Endothelial cell of umbilical vein (primary cell): ENCODE data around the gene ZNF678. TPM values are rescaled to one million over a fixed set of nuclear protein-coding genes. Genes with fewer than 3 reads are reported as not detected.

Experiments used
- BruUV-seq: library from RNA; stranded (reverse); fragments of 400-500 nt; replicated peaks from 2 replicates; lab custom pipeline; 2021; lab: Mats Ljungman, UMichigan
- CTCF ChIA-PET: fragments of 300-600, 350-600 bp; sonication (Branson Sonifier 250); formaldehyde crosslinking; loops from one replicate; lab custom pipeline; 2021; ENCODE audit warnings: antibody characterized with exemption, inconsistent platforms; lab: Charles Lee
- POLR2A ChIA-PET: fragments of 300-600, 350-600 bp; sonication (Branson Sonifier 250); formaldehyde crosslinking; loops from one replicate; lab custom pipeline; 2021; ENCODE audit warnings: antibody characterized with exemption, inconsistent platforms; lab: Charles Lee
- DNase-seq: peaks from one replicate; pipeline ENCODE4 v3.0.0-alpha.2; 2011; ENCODE audit warnings: low read depth, low spot score
- FAIRE-seq: peaks from 2 replicates; lab custom pipeline; 2011; peaks lifted over from hg19 to GRCh38; lab: Jason Lieb, UNC
- H2AFZ ChIP-seq: 2 replicates; pipeline ENCODE4 v1.6.0; 2012; ENCODE audit warnings: low read depth, low read length, control low read depth, inconsistent platforms
- H3K27ac ChIP-seq: 2 replicates; pipeline ENCODE4 v1.5.1; 2011; ENCODE audit warnings: low read depth, mild to moderate bottlenecking, control low read depth, low read length, moderate library complexity; ENCODE audit not compliant: insufficient read depth
- H3K27me3 ChIP-seq, 2 experiments: 2 replicates each; pipeline versions ENCODE4 v1.6.0 to v1.6.1; 2011; ENCODE audit warnings: low read length in 2 of 2, mixed read lengths in 1 of 2; ENCODE audit not compliant: control insufficient read depth in 2 of 2, insufficient read depth in 2 of 2
- H3K36me3 ChIP-seq, 2 experiments: 2 replicates in 1 of 2; 3 replicates in 1 of 2; pipeline ENCODE4 v1.5.1; 2011; ENCODE audit warnings: low read length in 2 of 2, mild to moderate bottlenecking in 1 of 2, moderate library complexity in 1 of 2; ENCODE audit not compliant: control insufficient read depth in 2 of 2, insufficient read depth in 2 of 2; ENCODE audit errors: extremely low read depth in 1 of 2
- H3K4me1 ChIP-seq: 3 replicates; pipeline ENCODE4 v1.5.1; 2011; ENCODE audit warnings: mild to moderate bottlenecking, low read length; ENCODE audit not compliant: control insufficient read depth, insufficient read depth; ENCODE audit errors: extremely low read depth
- H3K4me2 ChIP-seq: 2 replicates; pipeline ENCODE4 v1.6.1; 2011; ENCODE audit warnings: low read length, control low read depth, mixed read lengths; ENCODE audit not compliant: insufficient read depth
- H3K4me3 ChIP-seq, 3 experiments: fragments of 200-600 bp in 1 of 3; sonication (generic), shearing (Covaris generic) in 1 of 3; replicated peaks in 1 of 3; 2 replicates each; pipeline ENCODE4 v1.5.1; 2011 to 2016; ENCODE audit warnings: control low read depth in 3 of 3, low read length in 3 of 3, mild to moderate bottlenecking in 2 of 3, inconsistent platforms in 1 of 3, low read depth in 1 of 3, moderate library complexity in 1 of 3; ENCODE audit not compliant: insufficient read depth in 1 of 3
- H3K79me2 ChIP-seq: 2 replicates; pipeline ENCODE4 v1.6.0; 2012; ENCODE audit warnings: low read length, inconsistent platforms; ENCODE audit not compliant: control insufficient read depth, insufficient read depth
- H3K9ac ChIP-seq: replicated peaks from 2 replicates; pipeline ENCODE3; 2011; ENCODE audit warnings: low read length, control low read depth; ENCODE audit not compliant: insufficient read depth; ENCODE audit errors: extremely low read depth
- H3K9me1 ChIP-seq: replicated peaks from 3 replicates; pipeline ENCODE4 v1.6.0; 2011; ENCODE audit warnings: mild to moderate bottlenecking, low read length; ENCODE audit not compliant: control insufficient read depth, insufficient read depth; ENCODE audit errors: extremely low read depth
- H3K9me3 ChIP-seq: replicated peaks from 2 replicates; pipeline ENCODE4 v1.5.1; 2012; ENCODE audit warnings: low read length, inconsistent platforms; ENCODE audit not compliant: control insufficient read depth, insufficient read depth
- H4K20me1 ChIP-seq: replicated peaks from 2 replicates; pipeline ENCODE3; 2011; ENCODE audit warnings: mild to moderate bottlenecking, low read length; ENCODE audit not compliant: control insufficient read depth, insufficient read depth; ENCODE audit errors: extremely low read depth
- CTCF ChIP-seq, 2 donors: IDR thresholded peaks; 1 replicate in 1 of 2; 2 replicates in 1 of 2; pipeline ENCODE4 v1.5.1; 2011; ENCODE audit warnings: low read length in 2 of 2, mild to moderate bottlenecking in 2 of 2, moderate library complexity in 2 of 2, control low read depth in 1 of 2, inconsistent platforms in 1 of 2, low read depth in 1 of 2; ENCODE audit not compliant: insufficient read depth in 1 of 2; ENCODE audit errors: extremely low read depth in 1 of 2
- EZH2 ChIP-seq: IDR thresholded peaks from 2 replicates; pipeline ENCODE4 v1.6.1; 2012; ENCODE audit warnings: borderline replicate concordance, low read depth, mild to moderate bottlenecking, moderate library complexity, low read length, inconsistent platforms; ENCODE audit not compliant: severe bottlenecking
- FOS ChIP-seq: IDR thresholded peaks from 2 replicates; pipeline ENCODE4 v1.6.1; 2011; ENCODE audit warnings: mild to moderate bottlenecking, low read length, moderate library complexity, borderline replicate concordance; ENCODE audit not compliant: insufficient read depth
- GATA2 ChIP-seq: IDR thresholded peaks from 2 replicates; pipeline ENCODE4 v1.7.0; 2011; ENCODE audit warnings: low read depth, mild to moderate bottlenecking, moderate library complexity, mixed read lengths, low read length; ENCODE audit not compliant: insufficient read length, insufficient read depth
- JUN ChIP-seq: IDR thresholded peaks from 2 replicates; pipeline ENCODE4 v1.6.1; 2011; ENCODE audit warnings: borderline replicate concordance, low read depth; ENCODE audit not compliant: insufficient read length, insufficient read depth
- MAX ChIP-seq: IDR thresholded peaks from 2 replicates; pipeline ENCODE4 v1.6.1; 2011; ENCODE audit not compliant: insufficient read depth, insufficient read length
- MYC ChIP-seq: IDR thresholded peaks from one replicate; pipeline ENCODE4 v1.6.1; 2011; ENCODE audit warnings: mild to moderate bottlenecking, low read depth, low read length
- POLR2A ChIP-seq: IDR thresholded peaks from 2 replicates; pipeline ENCODE4 v1.6.1; 2012; ENCODE audit warnings: low read depth, mild to moderate bottlenecking, control low read depth, low read length
- POLR2AphosphoS5 ChIP-seq: IDR thresholded peaks from 2 replicates; pipeline ENCODE4 v1.6.1; 2012; ENCODE audit warnings: low read depth, mild to moderate bottlenecking, control low read depth, low read length, moderate library complexity; ENCODE audit not compliant: insufficient read depth
- dilution Hi-C: fragments of 300-500 bp; cut with MboI; formaldehyde crosslinking; loops from one replicate; pipeline ENCODE4 v1.15.0; 2019; ENCODE audit warnings: low sequenced_read_pairs; ENCODE audit not compliant: extremely low pct_ligation_motif_present
- intact Hi-C: fragments of 100-400 bp; cut with micrococcal nuclease; formaldehyde crosslinking; loops from one replicate; pipeline ENCODE4 v1.10.0; 2022
- polyA plus RNA-seq, 4 experiments: library from polyadenylated mRNA; depleted of rRNA in 3 of 4; stranded (reverse) in 3 of 4; unstranded in 1 of 4; fragments of >200 nt; gene quantifications; 2 replicates each; pipeline versions ENCODE4 v1.2.1 to v1.2.3, GENCODE V29; 2011 to 2012; ENCODE audit warnings: missing spikeins in 1 of 4
- total RNA-seq: library from RNA; stranded (reverse); gene quantifications from 2 replicates; pipeline ENCODE4 v1.2.3, GENCODE V29; 2021

Gene ZNF678
- total and polyA plus RNA-seq, 2 donors (not counting 3 experiments of a cell fraction or from before 2014, with no cell fraction given), result 2.1 to 7.7 TPM

- Histone ChIP-seq H3K9me3 (no peaks in the 10 kb centered on the region), H3K9ac (no peak overlapping the region), H3K36me3 (no peaks in the 10 kb centered on the region), H3K27ac (no peak overlapping the region), H3K79me2 (peaks cover 68% of the 10 kb centered on the region), H3K4me2 (no peak overlapping the region), H4K20me1 (peaks cover 2% of the 10 kb centered on the region), H3K27me3 (no peaks in the 10 kb centered on the region), H2AFZ (no peak overlapping the region), H3K9me1 (no peaks in the 10 kb centered on the region), H3K4me1 (no peaks in the 10 kb centered on the region), H3K4me3 (no peak overlapping the region)
- ChIA-PET POLR2A (no interaction called here), CTCF (no interaction called here)
- FAIRE-seq (no peak), DNase-seq (no peak)
- intact Hi-C loops (no loop called here), dilution Hi-C loops (no loop called here)
- no TSS peak for BruUV-seq
- TF ChIP-seq CTCF (IDR thresholded peaks at IDR 0.05; ENCODE audit: extremely low read depth in 1 of 2, insufficient read depth in 1 of 2, low read depth in 1 of 2, low read length in 2 of 2) (no peak), MAX (no peak), FOS (no peak), POLR2A (no peak), EZH2 (no peak), GATA2 (no peak), MYC (no peak), POLR2AphosphoS5 (no peak), JUN (no peak)
Observed at GRCh38 chr1:227574926-227575325, 11.6 kb downstream of the ZNF678 start.
